ENCODE data around the gene LAMC3. TPM values are rescaled to one million over a fixed set of nuclear protein-coding genes. Genes with fewer than 3 reads are reported as not detected.
"Not testable (repeated sequence)": the region's sequence is repeated elsewhere in the genome, so short reads cannot be mapped to it uniquely, and the experiment has no call there.

The LAMC3 gene
- total RNA-seq, 1 experiment from 2014 or later: not detected

DNA sequence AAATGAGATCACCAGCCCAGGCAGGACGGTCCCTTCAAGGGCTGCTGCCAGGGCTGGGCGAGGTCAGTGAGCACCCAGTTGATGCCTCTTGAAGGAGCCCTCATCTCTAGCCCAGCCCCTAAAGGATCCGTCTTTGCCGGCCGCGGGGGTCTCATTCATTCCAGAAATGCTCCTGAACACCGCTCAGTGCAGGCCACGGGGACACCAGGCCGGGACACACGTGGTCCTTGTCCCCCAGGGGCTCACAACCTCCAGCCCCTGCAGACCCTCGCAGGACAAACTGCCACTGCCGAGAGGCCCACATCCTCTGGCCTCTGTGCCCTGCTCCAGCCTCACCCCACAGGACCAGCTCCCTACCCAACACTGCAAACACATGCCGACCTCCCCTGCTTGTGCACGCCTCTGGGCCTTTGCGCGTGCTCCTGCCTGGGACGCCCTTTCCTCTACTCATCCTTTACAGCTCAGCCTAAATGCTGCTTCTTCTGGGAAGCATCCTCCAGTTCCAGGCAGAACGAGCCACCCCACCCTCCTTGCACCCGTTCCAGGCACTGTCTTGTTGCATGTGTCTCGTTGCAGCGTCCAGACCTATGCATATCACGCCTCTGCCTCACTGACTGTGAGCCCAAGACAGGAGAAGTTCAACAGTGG, 10.3 kb upstream of the LAMC3 start:
- no peak for DNase-seq (ENCODE audit: unreplicated experiment)
- CTCF ChIA-PET: interaction anchor here (0.5 to 3.1 kb wide), 22 partner anchors 12 to 297 kb away, joined by 3 to 20 read pairs (median 4); no protein-coding TSS in a partner anchor
- intact Hi-C loops (cut with micrococcal nuclease): loop anchor here (1.0 to 5.0 kb wide), 5 partner anchors 58 to 291 kb away; no protein-coding TSS in a partner anchor
- Mint-ChIP-seq H3K9me3 (ENCODE audit: unreplicated experiment) (no peaks in the 10 kb centered on the region), H3K27ac (ENCODE audit: low read depth, unreplicated experiment) (no peak overlapping the region), H3K36me3 (ENCODE audit: insufficient read depth, unreplicated experiment) (no peaks in the 10 kb centered on the region), H3K4me3 (ENCODE audit: unreplicated experiment) (no peak overlapping the region), H3K27me3 (ENCODE audit: insufficient read depth, unreplicated experiment) (peaks cover 17% of the 10 kb centered on the region), H3K4me1 (ENCODE audit: insufficient read depth, unreplicated experiment) (peaks cover 18% of the 10 kb centered on the region)
- POLR2A ChIA-PET: interaction anchor here (0.6 to 1.4 kb wide), 2 partner anchors 13 to 36 kb away, joined by 3 read pairs; no protein-coding TSS in a partner anchor
- TF ChIP-seq, protein P1, sequence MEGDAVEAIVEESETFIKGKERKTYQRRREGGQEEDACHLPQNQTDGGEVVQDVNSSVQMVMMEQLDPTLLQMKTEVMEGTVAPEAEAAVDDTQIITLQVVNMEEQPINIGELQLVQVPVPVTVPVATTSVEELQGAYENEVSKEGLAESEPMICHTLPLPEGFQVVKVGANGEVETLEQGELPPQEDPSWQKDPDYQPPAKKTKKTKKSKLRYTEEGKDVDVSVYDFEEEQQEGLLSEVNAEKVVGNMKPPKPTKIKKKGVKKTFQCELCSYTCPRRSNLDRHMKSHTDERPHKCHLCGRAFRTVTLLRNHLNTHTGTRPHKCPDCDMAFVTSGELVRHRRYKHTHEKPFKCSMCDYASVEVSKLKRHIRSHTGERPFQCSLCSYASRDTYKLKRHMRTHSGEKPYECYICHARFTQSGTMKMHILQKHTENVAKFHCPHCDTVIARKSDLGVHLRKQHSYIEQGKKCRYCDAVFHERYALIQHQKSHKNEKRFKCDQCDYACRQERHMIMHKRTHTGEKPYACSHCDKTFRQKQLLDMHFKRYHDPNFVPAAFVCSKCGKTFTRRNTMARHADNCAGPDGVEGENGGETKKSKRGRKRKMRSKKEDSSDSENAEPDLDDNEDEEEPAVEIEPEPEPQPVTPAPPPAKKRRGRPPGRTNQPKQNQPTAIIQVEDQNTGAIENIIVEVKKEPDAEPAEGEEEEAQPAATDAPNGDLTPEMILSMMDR (IDR thresholded peaks at IDR 0.05; ENCODE audit: unreplicated experiment): no peak
- no TSS peak for BruUV-seq (replicated peaks)

DNA sequence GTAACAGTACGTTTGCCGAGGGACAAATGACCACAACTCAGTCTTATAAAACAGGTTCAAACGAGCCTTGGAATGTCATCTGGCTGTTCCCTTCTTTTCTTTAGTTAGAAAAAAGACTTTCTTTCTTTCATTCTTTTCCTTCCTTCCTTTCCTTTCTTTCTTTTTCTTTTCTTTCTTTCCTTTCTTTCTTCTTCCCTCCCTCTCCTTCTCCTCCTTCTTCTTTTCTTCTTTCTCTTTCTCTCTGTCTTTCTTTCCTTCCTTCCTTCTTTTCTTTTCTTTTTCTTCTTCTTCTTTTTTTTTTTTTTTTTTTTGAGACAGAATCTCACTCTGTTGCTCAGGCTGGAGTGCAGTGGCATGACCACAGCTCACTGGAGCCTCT, 9.7 kb upstream of the LAMC3 start:
- H3K4me1 Mint-ChIP-seq (ENCODE audit: insufficient read depth, unreplicated experiment): peaks cover 18% of the 10 kb centered on the region
- H3K9me3 Mint-ChIP-seq (ENCODE audit: unreplicated experiment): no peaks in the 10 kb centered on the region
- ChIA-PET CTCF (interaction anchor here (0.6 to 3.1 kb wide), 11 partner anchors 11 to 133 kb away, joined by 3 to 20 read pairs (median 4); no protein-coding TSS in a partner anchor), POLR2A (interaction anchor here (0.6 to 1.4 kb wide), 2 partner anchors 25 to 37 kb away, joined by 3 read pairs; no protein-coding TSS in a partner anchor)
- no TSS peak for BruUV-seq (replicated peaks)
- no peak overlapping the region for H3K4me3 Mint-ChIP-seq (ENCODE audit: unreplicated experiment)
- no peak overlapping the region for H3K27ac Mint-ChIP-seq (ENCODE audit: low read depth, unreplicated experiment)
- DNase-seq (ENCODE audit: unreplicated experiment): no peak
- intact Hi-C loops (cut with micrococcal nuclease): loop anchor here (2.0 to 5.0 kb wide), 3 partner anchors 58 to 292 kb away; no protein-coding TSS in a partner anchor
- peaks cover 17% of the 10 kb centered on the region for H3K27me3 Mint-ChIP-seq (ENCODE audit: insufficient read depth, unreplicated experiment)
- TF ChIP-seq, protein P1 (IDR thresholded peaks at IDR 0.05; ENCODE audit: unreplicated experiment): no peak
- no peaks in the 10 kb centered on the region for H3K36me3 Mint-ChIP-seq (ENCODE audit: insufficient read depth, unreplicated experiment)

DNA sequence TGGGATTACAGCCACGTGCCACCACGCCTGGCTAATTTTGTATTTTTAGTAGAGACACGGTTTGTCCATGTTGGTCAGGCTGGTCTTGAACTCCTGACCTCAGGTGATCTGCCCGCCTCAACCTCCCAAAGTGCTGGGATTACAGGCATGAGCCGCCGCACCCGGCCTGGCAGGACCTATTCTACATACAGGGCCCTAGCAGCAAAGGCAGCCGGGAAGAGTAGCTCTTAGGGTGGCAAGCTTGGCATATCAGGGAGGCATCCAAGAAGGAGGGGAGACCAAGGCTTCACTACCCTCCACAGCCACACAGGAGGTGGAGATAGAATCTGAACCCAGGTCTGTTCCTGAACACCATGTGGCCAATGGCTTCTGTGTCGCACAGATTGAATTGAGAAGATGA, 8.4 kb upstream of the LAMC3 start:
- H3K36me3 Mint-ChIP-seq (ENCODE audit: insufficient read depth, unreplicated experiment); BruUV-seq (replicated peaks); POLR2A ChIA-PET; DNase-seq (ENCODE audit: unreplicated experiment); H3K4me3 Mint-ChIP-seq (ENCODE audit: unreplicated experiment); H3K9me3 Mint-ChIP-seq (ENCODE audit: unreplicated experiment); intact Hi-C loops (cut with micrococcal nuclease); H3K27ac Mint-ChIP-seq (ENCODE audit: low read depth, unreplicated experiment); H3K4me1 Mint-ChIP-seq (ENCODE audit: insufficient read depth, unreplicated experiment): not testable (repeated sequence)
- CTCF ChIA-PET: interaction anchor here (1.8 to 2.7 kb wide), 2 partner anchors 45 to 135 kb away, joined by 5 to 17 read pairs; no protein-coding TSS in a partner anchor
- H3K27me3 Mint-ChIP-seq (ENCODE audit: insufficient read depth, unreplicated experiment): peaks cover 17% of the 10 kb centered on the region

DNA sequence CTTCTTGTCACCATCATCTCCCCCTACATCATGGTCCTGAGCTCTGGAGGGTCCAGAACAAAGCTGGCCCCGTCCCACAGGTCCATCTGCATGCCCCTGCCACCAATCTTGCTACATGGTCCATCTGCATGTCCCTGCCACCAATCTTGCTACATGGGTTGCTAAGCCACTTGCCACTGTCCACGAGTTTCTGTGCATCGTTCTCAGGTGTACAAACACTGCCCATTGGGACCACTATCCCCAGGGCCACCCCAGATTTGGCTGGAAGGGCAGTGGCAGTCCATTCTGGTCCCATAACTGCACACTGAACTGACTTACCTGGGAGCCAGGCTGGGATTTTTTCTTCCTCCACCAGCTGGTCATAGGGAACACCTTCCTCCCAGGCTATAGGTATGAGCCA, 8.0 kb upstream of the LAMC3 start:
- Mint-ChIP-seq H3K4me1 (ENCODE audit: insufficient read depth, unreplicated experiment) (peaks cover 9% of the 10 kb centered on the region), H3K4me3 (ENCODE audit: unreplicated experiment) (no peak overlapping the region), H3K9me3 (ENCODE audit: unreplicated experiment) (peaks cover 7% of the 10 kb centered on the region), H3K27ac (ENCODE audit: low read depth, unreplicated experiment) (no peak overlapping the region), H3K27me3 (ENCODE audit: insufficient read depth, unreplicated experiment) (peaks cover 17% of the 10 kb centered on the region), H3K36me3 (ENCODE audit: insufficient read depth, unreplicated experiment) (no peaks in the 10 kb centered on the region)
- BruUV-seq (replicated peaks): no TSS peak
- CTCF ChIA-PET: interaction anchor here (0.6 to 0.8 kb wide), 2 partner anchors 134 to 948 kb away, joined by 3 read pairs; no protein-coding TSS in a partner anchor
- no peak for DNase-seq (ENCODE audit: unreplicated experiment)
- intact Hi-C loops (cut with micrococcal nuclease): no loop called here
- TF ChIP-seq, protein P1 (IDR thresholded peaks at IDR 0.05; ENCODE audit: unreplicated experiment): no peak
- POLR2A ChIA-PET: interaction anchor here (0.6 kb wide), 1 partner anchor 168 kb away, joined by 6 read pairs; no protein-coding TSS in a partner anchor

Data from MCF 10A (cell line).